ENCODE data around the gene MTHFD1L.

- TF ChIP-seq POLR2AphosphoS5 (IDR thresholded peaks at IDR 0.05; ENCODE audit: insufficient read depth, low read depth, low read length): no peak
- TF ChIP-seq, protein P1, sequence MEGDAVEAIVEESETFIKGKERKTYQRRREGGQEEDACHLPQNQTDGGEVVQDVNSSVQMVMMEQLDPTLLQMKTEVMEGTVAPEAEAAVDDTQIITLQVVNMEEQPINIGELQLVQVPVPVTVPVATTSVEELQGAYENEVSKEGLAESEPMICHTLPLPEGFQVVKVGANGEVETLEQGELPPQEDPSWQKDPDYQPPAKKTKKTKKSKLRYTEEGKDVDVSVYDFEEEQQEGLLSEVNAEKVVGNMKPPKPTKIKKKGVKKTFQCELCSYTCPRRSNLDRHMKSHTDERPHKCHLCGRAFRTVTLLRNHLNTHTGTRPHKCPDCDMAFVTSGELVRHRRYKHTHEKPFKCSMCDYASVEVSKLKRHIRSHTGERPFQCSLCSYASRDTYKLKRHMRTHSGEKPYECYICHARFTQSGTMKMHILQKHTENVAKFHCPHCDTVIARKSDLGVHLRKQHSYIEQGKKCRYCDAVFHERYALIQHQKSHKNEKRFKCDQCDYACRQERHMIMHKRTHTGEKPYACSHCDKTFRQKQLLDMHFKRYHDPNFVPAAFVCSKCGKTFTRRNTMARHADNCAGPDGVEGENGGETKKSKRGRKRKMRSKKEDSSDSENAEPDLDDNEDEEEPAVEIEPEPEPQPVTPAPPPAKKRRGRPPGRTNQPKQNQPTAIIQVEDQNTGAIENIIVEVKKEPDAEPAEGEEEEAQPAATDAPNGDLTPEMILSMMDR (IDR thresholded peaks at IDR 0.05; ENCODE audit: extremely low read depth in 1 of 2, insufficient read depth in 1 of 2, low read depth in 1 of 2, low read length in 2 of 2): no peak
- no peak for TF ChIP-seq POLR2A (IDR thresholded peaks at IDR 0.05; ENCODE audit: low read depth, low read length)
- no peak for TF ChIP-seq EZH2 (IDR thresholded peaks at IDR 0.05; ENCODE audit: borderline replicate concordance, low read depth, low read length, severe bottlenecking)
- TF ChIP-seq MAX (IDR thresholded peaks at IDR 0.05; ENCODE audit: insufficient read depth, insufficient read length): no peak
- TF ChIP-seq JUN (IDR thresholded peaks at IDR 0.05; ENCODE audit: borderline replicate concordance, insufficient read depth, insufficient read length, low read depth): no peak
Measured at GRCh38 chr6:150894935-150895552, 29.5 kb downstream of the MTHFD1L start.
